ENCODE results near the gene BTNL8.

The BTNL8 gene

DNA sequence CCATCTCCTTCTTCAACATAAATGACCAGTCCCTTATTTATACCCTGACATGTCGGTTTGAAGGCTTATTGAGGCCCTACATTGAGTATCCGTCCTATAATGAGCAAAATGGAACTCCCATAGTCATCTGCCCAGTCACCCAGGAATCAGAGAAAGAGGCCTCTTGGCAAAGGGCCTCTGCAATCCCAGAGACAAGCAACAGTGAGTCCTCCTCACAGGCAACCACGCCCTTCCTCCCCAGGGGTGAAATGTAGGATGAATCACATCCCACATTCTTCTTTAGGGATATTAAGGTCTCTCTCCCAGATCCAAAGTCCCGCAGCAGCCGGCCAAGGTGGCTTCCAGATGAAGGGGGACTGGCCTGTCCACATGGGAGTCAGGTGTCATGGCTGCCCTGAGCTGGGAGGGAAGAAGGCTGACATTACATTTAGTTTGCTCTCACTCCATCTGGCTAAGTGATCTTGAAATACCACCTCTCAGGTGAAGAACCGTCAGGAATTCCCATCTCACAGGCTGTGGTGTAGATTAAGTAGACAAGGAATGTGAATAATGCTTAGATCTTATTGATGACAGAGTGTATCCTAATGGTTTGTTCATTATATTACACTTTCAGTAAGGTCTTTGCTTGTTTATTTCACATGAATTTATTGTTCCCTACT, 51.5 kb downstream of the BTNL8 start:
- no peak for DNase-seq (ENCODE audit: low read depth in 1 of 2, low spot score in 1 of 2)

GRCh38 chr5:180959661-180960060, 60.7 kb downstream of the BTNL8 start:
- DNase-seq (ENCODE audit: low read depth in 1 of 2, low spot score in 1 of 2) = no peak

DNA sequence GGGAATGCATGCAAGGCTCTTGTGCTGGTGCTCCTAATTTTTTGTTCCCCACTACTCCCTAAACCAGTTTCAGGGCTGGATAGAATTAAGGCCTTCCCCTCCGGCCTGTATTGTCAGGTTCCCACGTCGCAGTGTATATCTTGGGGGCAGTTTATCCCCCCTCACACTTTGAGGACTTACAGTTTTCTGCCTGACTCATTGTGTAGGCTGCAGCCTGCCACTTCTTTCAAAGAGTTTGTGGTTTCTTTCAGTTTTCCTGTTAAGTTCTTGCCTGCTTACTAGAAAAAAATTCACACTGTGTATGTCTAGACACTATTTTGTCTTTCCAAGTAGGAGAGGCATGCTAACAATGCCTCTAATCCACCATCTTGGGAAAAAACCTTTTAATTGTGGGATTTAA, 61.2 kb downstream of the BTNL8 start:
- DNase-seq (ENCODE audit: low read depth in 1 of 2, low spot score in 1 of 2) = no peak

GRCh38 chr5:180969406-180969805, 70.4 kb downstream of the BTNL8 start:
- DNase-seq (ENCODE audit: low read depth in 1 of 2, low spot score in 1 of 2) = no peak

DNA sequence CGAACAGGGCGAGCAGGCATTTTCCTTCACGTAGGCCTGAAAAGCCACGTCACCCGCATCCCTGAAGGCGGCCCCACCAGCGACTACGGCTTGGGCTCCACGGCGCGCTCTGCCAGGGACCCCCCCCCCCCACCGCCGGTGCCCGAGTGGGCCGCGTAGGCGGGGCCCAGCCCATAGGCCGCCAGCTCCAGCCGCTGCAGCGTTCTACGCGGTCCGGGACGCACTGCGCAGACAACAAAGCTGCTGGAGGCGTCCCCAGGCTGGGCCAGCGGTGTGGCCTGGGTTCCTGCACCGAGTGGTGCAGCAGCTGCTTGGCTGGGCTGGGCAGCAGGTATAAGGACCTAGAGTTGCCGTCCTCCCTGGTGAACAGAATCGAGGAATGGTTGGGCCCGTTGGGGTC, 71.4 kb downstream of the BTNL8 start:
- no peak for DNase-seq (ENCODE audit: low read depth in 1 of 2, low spot score in 1 of 2)

- no peak for DNase-seq (ENCODE audit: low read depth in 1 of 2, low spot score in 1 of 2)
Measured at GRCh38 chr5:180970875-180971274, 71.9 kb downstream of the BTNL8 start.

GRCh38 chr5:180974612-180975315, 75.8 kb downstream of the BTNL8 start:
- no peak for DNase-seq (ENCODE audit: low read depth in 1 of 2, low spot score in 1 of 2)

DNA sequence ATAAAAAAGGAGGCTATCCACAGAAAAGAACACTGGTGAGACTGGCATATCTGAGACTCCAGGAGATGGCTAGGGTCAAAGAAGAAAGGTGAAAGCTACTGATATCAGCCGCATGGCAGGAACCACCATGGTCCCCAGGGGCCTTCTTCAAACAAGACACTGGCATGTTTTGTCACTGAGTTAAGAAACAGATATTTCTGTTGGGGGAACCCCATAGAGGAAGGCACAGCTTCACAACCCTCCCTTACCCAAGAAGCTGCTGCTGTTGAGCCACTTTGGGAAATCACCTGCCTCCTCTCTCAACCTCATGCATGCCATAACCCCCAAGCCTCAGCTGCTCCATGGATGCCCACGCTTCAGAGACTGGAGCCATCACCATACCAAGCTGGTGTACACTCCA, 76.4 kb downstream of the BTNL8 start:
- DNase-seq (ENCODE audit: low read depth in 1 of 2, low spot score in 1 of 2) = no peak

GRCh38 chr5:180976518-180976917, 77.6 kb downstream of the BTNL8 start:
- no peak for DNase-seq (ENCODE audit: low read depth in 1 of 2, low spot score in 1 of 2)

GRCh38 chr5:180977852-180978251, 78.9 kb downstream of the BTNL8 start:
- DNase-seq (ENCODE audit: low read depth in 1 of 2, low spot score in 1 of 2) = no peak

DNA sequence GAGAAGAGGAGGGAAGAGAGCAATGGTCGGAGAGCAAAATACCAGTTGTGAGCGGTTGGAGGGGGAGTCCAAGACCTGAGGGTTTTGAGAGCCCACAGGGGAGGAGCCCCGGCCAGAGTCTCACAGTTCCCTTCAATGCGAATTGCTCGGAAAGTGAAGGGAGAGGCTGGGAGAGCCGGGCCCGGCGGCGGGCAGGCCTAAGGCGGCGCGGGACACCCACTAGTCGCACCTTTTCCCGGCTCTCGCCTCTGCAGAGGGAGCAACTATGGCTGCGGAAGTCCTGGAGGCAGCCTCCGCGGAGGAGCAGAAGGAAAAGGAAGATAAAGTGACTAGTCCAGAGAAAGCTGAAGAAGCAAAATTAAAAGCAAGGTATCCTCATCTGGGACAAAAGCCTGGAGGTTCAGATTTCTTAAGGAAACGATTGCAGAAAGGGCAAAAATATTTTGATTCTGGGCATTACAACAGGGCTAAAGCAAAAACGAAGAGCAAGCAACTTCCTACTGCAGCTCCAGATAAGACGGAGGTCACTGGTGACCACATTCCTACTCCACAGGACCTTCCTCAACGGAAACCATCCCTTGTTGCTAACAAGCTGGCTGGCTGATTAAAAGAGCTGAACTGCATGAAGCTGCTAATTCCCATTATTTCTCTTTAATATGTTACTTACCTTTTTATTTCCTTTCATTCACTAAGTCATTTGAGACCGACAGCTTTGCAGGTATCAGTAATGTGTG, 83.2 kb downstream of the BTNL8 start:
- DNase-seq (ENCODE audit: low read depth in 1 of 2, low spot score in 1 of 2) = no peak

- no peak for DNase-seq (ENCODE audit: low read depth in 1 of 2, low spot score in 1 of 2)
Measured at GRCh38 chr5:180988016-180988415, 89.1 kb downstream of the BTNL8 start.

DNA sequence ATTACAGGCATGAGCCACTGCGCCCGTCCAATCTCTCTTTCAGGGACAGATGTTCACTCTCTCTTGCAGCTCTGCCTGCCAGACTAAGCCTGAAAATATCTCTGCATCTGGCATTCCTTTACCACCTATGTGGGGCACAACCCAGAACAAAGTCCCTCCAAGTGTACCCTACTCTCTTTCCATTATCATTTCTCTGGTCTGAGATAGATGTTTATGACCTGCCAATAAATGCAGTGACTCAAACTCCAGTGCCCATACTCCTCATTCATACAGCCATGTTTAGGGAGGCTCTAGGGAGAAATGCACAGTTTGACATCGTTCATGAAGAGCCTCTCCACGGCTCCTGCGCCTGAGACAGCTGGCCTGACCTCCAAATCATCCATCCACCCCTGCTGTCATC, 89.6 kb downstream of the BTNL8 start, which contains the start of gene BTNL3:
Gene BTNL3, plus strand, starts transcription at position 255 of the 400 bp plus-strand sequence. CDS start 183 bp downstream, outside the sequence.
- DNase-seq (ENCODE audit: low read depth in 1 of 2, low spot score in 1 of 2) = no peak

DNA sequence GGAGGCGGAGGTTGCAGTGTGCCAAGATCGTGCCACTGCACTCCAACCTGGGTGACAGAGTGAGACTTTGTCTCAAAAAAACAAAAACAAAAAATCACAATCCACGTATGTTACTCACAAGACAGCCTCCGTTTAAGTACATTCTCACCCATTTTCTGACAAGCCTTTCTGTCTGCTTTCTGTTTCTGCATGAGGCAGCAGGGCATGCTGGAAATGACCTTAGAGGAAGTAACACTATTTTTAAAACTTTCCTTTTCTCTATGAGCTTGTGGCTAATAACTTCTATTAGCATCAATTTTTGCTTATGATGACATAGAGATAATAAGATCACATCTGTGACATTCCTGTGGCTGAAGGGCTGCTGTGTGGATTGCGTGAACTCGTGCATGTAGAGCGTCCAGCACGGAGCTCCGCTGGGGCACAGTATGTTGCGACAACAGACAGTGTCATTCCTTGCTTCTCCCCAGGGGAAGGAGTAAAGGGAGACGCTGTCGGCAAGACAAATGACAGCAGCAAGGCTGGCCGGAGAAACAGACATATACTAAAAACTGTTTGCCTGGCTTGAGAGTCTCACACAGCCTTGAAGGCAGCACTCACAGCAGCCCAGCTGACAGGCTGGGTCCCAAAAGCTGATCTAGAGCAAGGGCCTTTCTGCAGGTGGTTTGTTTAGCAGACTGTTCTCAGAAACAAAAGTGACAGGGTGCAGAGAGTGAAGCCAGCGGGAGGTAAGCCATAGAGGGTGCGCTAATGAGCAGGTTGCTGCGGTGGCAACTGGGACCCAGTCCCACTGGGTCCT, 91.3 kb downstream of the BTNL8 start:
- no peak for DNase-seq (ENCODE audit: low read depth in 1 of 2, low spot score in 1 of 2)

- DNase-seq (ENCODE audit: low read depth in 1 of 2, low spot score in 1 of 2) = no peak
Measured at GRCh38 chr5:180990882-180991242, 91.9 kb downstream of the BTNL8 start.

Measured in activated T-helper 1 cell treated with anti-CD3 and anti-CD28 coated beads, Interleukin-2, amount 50 U/mL, for 16 hours (primary cell).